Measurements from ENCODE around the gene ST6GAL2. TPM values are rescaled to one million over a fixed set of nuclear protein-coding genes. Genes with fewer than 3 reads are reported as not detected.

ST6GAL2 gene
- total and polyA plus RNA-seq, 2 of the 8 experiments (the other 6 are each of a cell fraction or from before 2014, with no cell fraction given): 2.7 to 17.5 TPM

DNA sequence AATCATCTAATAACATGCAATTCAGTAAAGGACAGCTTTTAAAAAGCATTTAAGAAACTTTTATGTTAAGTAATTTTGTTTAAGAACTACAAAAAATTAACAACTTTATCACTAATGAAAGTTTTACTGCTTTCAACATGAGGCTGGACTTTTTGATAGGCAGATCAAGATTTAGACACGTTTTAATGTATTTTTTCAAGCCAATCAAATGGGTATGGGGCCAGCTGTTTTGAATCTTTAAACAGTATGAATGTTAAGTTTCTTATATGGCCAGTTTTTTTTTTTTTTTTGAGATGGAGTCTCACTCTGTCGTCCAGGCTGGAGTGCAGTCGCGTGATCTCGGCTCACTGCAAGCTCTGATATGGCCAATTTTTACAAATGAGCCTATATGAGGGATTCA is 73.1 kb downstream of the ST6GAL2 start:
- WGBS, 2 experiments (ENCODE audit: extremely low coverage in 1 of 2, insufficient coverage in 1 of 2, insufficient read length in 1 of 2, insufficient replicate concordance in 2 of 2, low coverage in 1 of 2, low lambda C conversion rate in 2 of 2, missing lambda C conversion rate in 1 of 2): 90% methylated on average over 5 of the region's 5 CpGs; no CpG with 5 or more reads in 1 of the 2 experiments
- Histone ChIP-seq H3K27me3 (replicated peaks in 1 of 4; ENCODE audit: control insufficient read depth in 3 of 4, extremely low read depth in 1 of 4, insufficient read depth in 3 of 4, low read length in 3 of 4) (no peaks in the 10 kb centered on the region), H3K56ac (replicated peaks; ENCODE audit: insufficient read length, low read depth, low read length) (no peak overlapping the region), H3K9me3 (ENCODE audit: insufficient read depth in 2 of 2, low read depth in 1 of 2, low read length in 1 of 2) (no peaks in the 10 kb centered on the region), H3K36me3 (ENCODE audit: control insufficient read depth in 2 of 4, insufficient read depth in 4 of 4, low read length in 3 of 4) (no peaks in the 10 kb centered on the region), H3K79me2 (ENCODE audit: control insufficient read depth in 1 of 2, insufficient read depth in 2 of 2, low read length in 2 of 2) (no peaks in the 10 kb centered on the region), H3K79me1 (ENCODE audit: low read depth, low read length) (no peaks in the 10 kb centered on the region), H2AFZ (ENCODE audit: low read length) (no peak overlapping the region), H3K23ac (ENCODE audit: insufficient read length) (no peak overlapping the region), H3K23me2 (ENCODE audit: low read depth, low read length) (no peaks in the 10 kb centered on the region), H2AK5ac (ENCODE audit: low read depth, low read length) (no peak overlapping the region), H4K20me1 (replicated peaks in 1 of 2; ENCODE audit: control insufficient read depth in 1 of 2, insufficient read depth in 2 of 2, low read length in 2 of 2) (no peaks in the 10 kb centered on the region), H4K8ac (ENCODE audit: extremely low read depth, insufficient read depth, low read length) (no peak overlapping the region), H3K4me3 (ENCODE audit: extremely low read depth in 1 of 4, insufficient read depth in 2 of 4, low read depth in 3 of 4, low read length in 4 of 4) (no peak overlapping the region), H3K4ac (replicated peaks; ENCODE audit: insufficient read length, low read depth, low read length) (no peak overlapping the region), H3K9ac (replicated peaks in 1 of 4; ENCODE audit: extremely low read depth in 1 of 4, low read depth in 3 of 4, low read length in 3 of 4) (no peak overlapping the region), H2BK12ac (ENCODE audit: low read depth, low read length) (no peak overlapping the region), H2BK120ac (replicated peaks; ENCODE audit: low read depth, low read length) (no peak overlapping the region), H3K4me1 (replicated peaks in 1 of 4; ENCODE audit: control insufficient read depth in 3 of 4, insufficient read depth in 4 of 4, low read length in 3 of 4) (no peaks in the 10 kb centered on the region), H3K4me2 (ENCODE audit: insufficient read depth in 1 of 2, low read depth in 2 of 2, low read length in 2 of 2) (no peak overlapping the region), H2BK15ac (ENCODE audit: low read length) (no peak overlapping the region), H3K14ac (ENCODE audit: insufficient read length) (no peak overlapping the region), H4K91ac (replicated peaks; ENCODE audit: insufficient read length, low read length) (no peak overlapping the region), H4K5ac (ENCODE audit: insufficient read length, low read depth, low read length) (no peak overlapping the region), H2BK20ac (ENCODE audit: low read length) (no peak overlapping the region), H3K27ac (ENCODE audit: low read depth, low read length) (no peak overlapping the region), H2BK5ac (ENCODE audit: low read depth, low read length) (no peak overlapping the region), H3K18ac (ENCODE audit: extremely low read depth, low read length) (no peak overlapping the region)
- CTCF ChIA-PET (ENCODE audit: partially characterized antibody): no interaction called here
- no peak for DNase-seq (ENCODE audit: low read depth in 1 of 2, low spot score in 2 of 2)
- TF ChIP-seq GTF2F1 (IDR thresholded peaks at IDR 0.05; ENCODE audit: borderline replicate concordance, low read depth, low read length) (no peak), JUND (IDR thresholded peaks at IDR 0.05; ENCODE audit: low read length) (no peak)
- FAIRE-seq: no peak
- POLR2A ChIA-PET (ENCODE audit: partially characterized antibody): interaction anchor here (1.2 kb wide), 1 partner anchor 18 kb away, joined by 3 read pairs; no protein-coding TSS in a partner anchor

All from H1 (cell line).